H9 (cell line): ENCODE results near the gene NYAP2. TPM values are rescaled to one million over a fixed set of nuclear protein-coding genes. Genes with fewer than 3 reads are reported as not detected.

Experiments
- DNase-seq: peaks from one replicate; pipeline ENCODE4 v3.0.0-alpha.2; 2017
- H2AFZ ChIP-seq: one replicate; pipeline ENCODE4 v1.6.1; 2013; ENCODE audit warnings: mild to moderate bottlenecking, low read length, control low read depth, moderate library complexity
- H2AK5ac ChIP-seq: 2 replicates; pipeline ENCODE4 v1.6.1; 2013; ENCODE audit warnings: low read length, control low read depth, mixed read lengths; ENCODE audit not compliant: insufficient read length
- H2BK120ac ChIP-seq: one replicate; pipeline ENCODE4 v1.6.1; 2013; ENCODE audit warnings: low read depth, mild to moderate bottlenecking, low read length, control low read depth, inconsistent platforms; ENCODE audit not compliant: poor library complexity, severe bottlenecking
- H2BK12ac ChIP-seq: 2 replicates; pipeline ENCODE4 v1.6.1; 2013; ENCODE audit warnings: low read length, control low read depth, mixed read lengths, low read depth; ENCODE audit not compliant: insufficient read length
- H2BK15ac ChIP-seq: 2 replicates; pipeline ENCODE4 v1.6.1; 2013; ENCODE audit warnings: low read depth, low read length, control low read depth
- H2BK20ac ChIP-seq: one replicate; pipeline ENCODE4 v1.6.1; 2013; ENCODE audit warnings: low read depth, mild to moderate bottlenecking, low read length, control low read depth, inconsistent platforms; ENCODE audit not compliant: poor library complexity, severe bottlenecking
- H2BK5ac ChIP-seq: 2 replicates; pipeline ENCODE4 v1.6.1; 2013; ENCODE audit warnings: low read length, control low read depth, mixed read lengths; ENCODE audit not compliant: insufficient read length
- H3K14ac ChIP-seq: 2 replicates; pipeline ENCODE4 v1.6.1; 2013; ENCODE audit warnings: low read length, control low read depth; ENCODE audit not compliant: insufficient read depth
- H3K18ac ChIP-seq: 2 replicates; pipeline ENCODE4 v1.6.1; 2013; ENCODE audit warnings: low read depth, mild to moderate bottlenecking, mixed read lengths, low read length, control low read depth; ENCODE audit not compliant: insufficient read length
- H3K23ac ChIP-seq: 2 replicates; pipeline ENCODE4 v1.6.1; 2013; ENCODE audit warnings: low read length, control low read depth, mixed read lengths, low read depth; ENCODE audit not compliant: insufficient read length
- H3K23me2 ChIP-seq: 2 replicates; pipeline ENCODE4 v1.6.1; 2013; ENCODE audit warnings: low read depth, mild to moderate bottlenecking, mixed read lengths, low read length, control low read depth; ENCODE audit not compliant: insufficient read length, poor library complexity, severe bottlenecking
- H3K27ac ChIP-seq: 2 replicates; pipeline ENCODE4 v1.5.1; 2013; ENCODE audit warnings: low read length, control low read depth, mixed read lengths, low read depth; ENCODE audit not compliant: insufficient read length
- H3K27me3 ChIP-seq: 2 replicates; pipeline ENCODE4 v1.6.1; 2013; ENCODE audit warnings: low read length, control low read depth, inconsistent platforms; ENCODE audit not compliant: insufficient read depth
- H3K4ac ChIP-seq: 2 replicates; pipeline ENCODE4 v1.6.1; 2013; ENCODE audit warnings: low read depth, mild to moderate bottlenecking, control low read depth, inconsistent platforms, low read length, moderate library complexity
- H3K4me1 ChIP-seq: 2 replicates; pipeline ENCODE4 v1.6.1; 2013; ENCODE audit warnings: low read length, control low read depth, inconsistent platforms; ENCODE audit not compliant: insufficient read depth
- H3K4me2 ChIP-seq: 2 replicates; pipeline ENCODE4 v1.6.1; 2013; ENCODE audit warnings: low read length, control low read depth, mixed read lengths; ENCODE audit not compliant: insufficient read length, insufficient read depth
- H3K56ac ChIP-seq: 2 replicates; pipeline ENCODE4 v1.6.1; 2013; ENCODE audit warnings: low read depth, mild to moderate bottlenecking, mixed read lengths, low read length, control low read depth; ENCODE audit not compliant: insufficient read length
- H3K79me1 ChIP-seq: 2 replicates; pipeline ENCODE4 v1.6.1; 2013; ENCODE audit warnings: low read depth, mild to moderate bottlenecking, moderate library complexity, low read length, control low read depth, inconsistent platforms; ENCODE audit not compliant: insufficient read depth, poor library complexity, severe bottlenecking
- H3K79me2 ChIP-seq: 2 replicates; pipeline ENCODE4 v1.6.1; 2013; ENCODE audit warnings: low read length, control low read depth, inconsistent platforms; ENCODE audit not compliant: insufficient read depth
- H3K9ac ChIP-seq: 2 replicates; pipeline ENCODE4 v1.6.1; 2013; ENCODE audit warnings: low read length, control low read depth, mixed read lengths; ENCODE audit not compliant: insufficient read length; ENCODE audit errors: extremely low read depth
- H3K9me3 ChIP-seq: one replicate; pipeline ENCODE4 v1.6.1; 2013; ENCODE audit warnings: low read depth, low read length, inconsistent platforms; ENCODE audit not compliant: control insufficient read depth
- H3T11ph ChIP-seq: one replicate; pipeline ENCODE4 v1.6.1; 2013; ENCODE audit warnings: mild to moderate bottlenecking, low read length, control low read depth, inconsistent platforms
- H4K20me1 ChIP-seq: one replicate; pipeline ENCODE4 v1.6.1; 2013; ENCODE audit not compliant: control insufficient read depth, insufficient read length, insufficient read depth
- H4K5ac ChIP-seq: 2 replicates; pipeline ENCODE4 v1.6.1; 2013; ENCODE audit warnings: low read depth, mild to moderate bottlenecking, mixed read lengths, low read length, control low read depth; ENCODE audit not compliant: insufficient read length
- H4K8ac ChIP-seq: replicated peaks from 2 replicates; pipeline ENCODE4 v1.6.1; 2013; ENCODE audit warnings: low read length, control low read depth, mixed read lengths, low read depth; ENCODE audit not compliant: insufficient read length
- H4K91ac ChIP-seq: 2 replicates; pipeline ENCODE4 v1.6.1; 2013; ENCODE audit warnings: low read depth, mild to moderate bottlenecking, moderate library complexity, mixed read lengths, low read length, control low read depth; ENCODE audit not compliant: insufficient read length
- H3K27ac Mint-ChIP-seq, 3 experiments: 2 replicates in 2 of 3; 3 replicates in 1 of 3; pipeline ENCODE4 v1.8.0; 2020 to 2021; ENCODE audit warnings: mixed read lengths in 3 of 3, mild to moderate bottlenecking in 1 of 3, moderate library complexity in 1 of 3
- H3K27me3 Mint-ChIP-seq: 2 replicates; pipeline ENCODE4 v1.8.0; 2021; ENCODE audit warnings: low read depth, mild to moderate bottlenecking, moderate library complexity, mixed read lengths
- H3K36me3 Mint-ChIP-seq, 3 experiments: 2 replicates in 2 of 3; 3 replicates in 1 of 3; pipeline ENCODE4 v1.8.0; 2020 to 2021; ENCODE audit warnings: low read depth in 3 of 3, mixed read lengths in 3 of 3; ENCODE audit not compliant: insufficient read depth in 1 of 3
- H3K4me1 Mint-ChIP-seq, 2 experiments: 2 replicates each; pipeline ENCODE4 v1.8.0; 2020; ENCODE audit warnings: mixed read lengths in 2 of 2
- H3K4me3 Mint-ChIP-seq, 2 experiments: 2 replicates in 1 of 2; 3 replicates in 1 of 2; pipeline ENCODE4 v1.8.0; 2020 to 2021; ENCODE audit warnings: mild to moderate bottlenecking in 2 of 2, mixed read lengths in 2 of 2, moderate library complexity in 1 of 2
- H3K9me3 Mint-ChIP-seq, 2 experiments: 2 replicates in 1 of 2; 3 replicates in 1 of 2; pipeline ENCODE4 v1.8.0; 2020; ENCODE audit warnings: mild to moderate bottlenecking in 2 of 2, mixed read lengths in 2 of 2, moderate library complexity in 1 of 2
- CTCF ChIP-seq: fragments of 200-600 bp; sonication (generic); conservative IDR thresholded peaks from 3 replicates; pipeline ENCODE4 v1.8.0; 2021; ENCODE audit warnings: antibody characterized with exemption, mild to moderate bottlenecking
- total RNA-seq: library from RNA; stranded (reverse); gene quantifications from 2 replicates; pipeline ENCODE4 v1.2.1, GENCODE V29; 2021

Gene NYAP2
- total RNA-seq, 1 experiment from 2014 or later = not detected

- Histone ChIP-seq H3K23ac (no peak overlapping the region), H4K8ac (no peak overlapping the region), H2BK120ac (no peak overlapping the region), H4K5ac (no peak overlapping the region), H2BK12ac (no peak overlapping the region), H3K4me2 (no peak overlapping the region), H3K4ac (no peak overlapping the region), H3K79me2 (no peaks in the 10 kb centered on the region), H3K9ac (no peak overlapping the region), H3K18ac (no peak overlapping the region), H2AK5ac (no peak overlapping the region), H4K91ac (no peak overlapping the region), H2AFZ (no peak overlapping the region), H3K56ac (no peak overlapping the region), H3T11ph (no peak overlapping the region), H2BK5ac (no peak overlapping the region), H3K4me1 (peaks cover under 1% of the 10 kb centered on the region; the same call in 1 of the 2 replicates), H3K23me2 (no peaks in the 10 kb centered on the region), H3K27me3 (no peaks in the 10 kb centered on the region), H3K27ac (no peak overlapping the region), H3K14ac (no peak overlapping the region), H4K20me1 (no peaks in the 10 kb centered on the region), H2BK20ac (no peak overlapping the region), H2BK15ac (no peak overlapping the region), H3K79me1 (no peaks in the 10 kb centered on the region), H3K9me3 (no peaks in the 10 kb centered on the region)
- DNase-seq = no peak
- no peak for TF ChIP-seq CTCF
- Mint-ChIP-seq H3K27ac (no peak overlapping the region), H3K4me3 (no peak overlapping the region), H3K36me3 (no peaks in the 10 kb centered on the region), H3K9me3 (no peaks in the 10 kb centered on the region; a peak in 1 of 5 replicates), H3K4me1 (peaks cover 11 to 13% of the 10 kb centered on the region in 2 experiments), H3K27me3 (no peaks in the 10 kb centered on the region; the same call in 1 of the 2 replicates)
These were observed 101.5 kb downstream of the NYAP2 start for GRCh38 chr2:225501022-225501421.
